H1 (cell line): Measurements from ENCODE around the gene TMCC1. TPM values are rescaled to one million over a fixed set of nuclear protein-coding genes. Genes with fewer than 3 reads are reported as not detected.

Experiments used
- CTCF ChIA-PET: fragments of 300-600 bp; sonication (Branson Sonifier 250); formaldehyde crosslinking; loops from one replicate; lab custom pipeline; 2021; ENCODE audit not compliant: partially characterized antibody; lab: Charles Lee
- POLR2A ChIA-PET: fragments of 300-600 bp; sonication (Branson Sonifier 250); formaldehyde crosslinking; loops from one replicate; lab custom pipeline; 2021; ENCODE audit warnings: inconsistent platforms; ENCODE audit not compliant: partially characterized antibody; lab: Charles Lee
- DNase-seq, 2 experiments: peaks; one replicate each; pipeline versions ENCODE4 v3.0.0 to v3.0.0-alpha.2; 2010 to 2022; ENCODE audit warnings: low spot score in 2 of 2, low read depth in 1 of 2, mixed read lengths in 1 of 2
- FAIRE-seq: peaks from 2 replicates; lab custom pipeline; 2011; peaks lifted over from hg19 to GRCh38; lab: Jason Lieb, UNC
- H2AFZ ChIP-seq: 2 replicates; pipeline ENCODE4 v1.8.1; 2012; ENCODE audit warnings: low read length, inconsistent platforms
- H2AK5ac ChIP-seq: 2 replicates; pipeline ENCODE4 v1.6.1; 2013; ENCODE audit warnings: low read depth, low read length
- H2BK120ac ChIP-seq: replicated peaks from 2 replicates; pipeline ENCODE3; 2013; ENCODE audit warnings: low read depth, low read length, inconsistent platforms
- H2BK12ac ChIP-seq: 2 replicates; pipeline ENCODE4 v1.6.1; 2013; ENCODE audit warnings: low read depth, low read length
- H2BK15ac ChIP-seq: 2 replicates; pipeline ENCODE4 v1.6.1; 2013; ENCODE audit warnings: low read length
- H2BK20ac ChIP-seq: 2 replicates; pipeline ENCODE4 v1.6.1; 2013; ENCODE audit warnings: low read length
- H2BK5ac ChIP-seq: 2 replicates; pipeline ENCODE4 v1.6.1; 2013; ENCODE audit warnings: low read depth, low read length
- H3K14ac ChIP-seq: 2 replicates; pipeline ENCODE4 v1.6.1; 2013; ENCODE audit warnings: inconsistent platforms; ENCODE audit not compliant: insufficient read length
- H3K18ac ChIP-seq: 2 replicates; pipeline ENCODE4 v1.6.1; 2013; ENCODE audit warnings: low read length; ENCODE audit errors: extremely low read depth
- H3K23ac ChIP-seq: 2 replicates; pipeline ENCODE4 v1.6.1; 2013; ENCODE audit warnings: inconsistent platforms; ENCODE audit not compliant: insufficient read length
- H3K23me2 ChIP-seq: 2 replicates; pipeline ENCODE4 v1.6.1; 2013; ENCODE audit warnings: low read depth, low read length
- H3K27ac ChIP-seq: 2 replicates; pipeline ENCODE4 v1.6.1; 2011; ENCODE audit warnings: low read depth, low read length, inconsistent platforms
- H3K27me3 ChIP-seq, 4 experiments: replicated peaks in 1 of 4; 1 replicate in 1 of 4; 2 replicates in 3 of 4; pipeline versions ENCODE4 v1.6.1 to v1.8.1; 2011 to 2013; ENCODE audit warnings: low read length in 3 of 4, mild to moderate bottlenecking in 3 of 4, inconsistent platforms in 2 of 4, mixed read lengths in 2 of 4, moderate library complexity in 1 of 4; ENCODE audit not compliant: control insufficient read depth in 3 of 4, insufficient read depth in 3 of 4; ENCODE audit errors: extremely low read depth in 1 of 4
- H3K36me3 ChIP-seq, 4 experiments: 2 replicates each; pipeline versions ENCODE4 v1.6.1 to v1.8.1; 2011 to 2013; ENCODE audit warnings: mild to moderate bottlenecking in 4 of 4, low read length in 3 of 4, moderate library complexity in 2 of 4, control low read depth in 1 of 4, inconsistent platforms in 1 of 4; ENCODE audit not compliant: insufficient read depth in 4 of 4, control insufficient read depth in 2 of 4
- H3K4ac ChIP-seq: replicated peaks from 2 replicates; pipeline ENCODE3; 2013; ENCODE audit warnings: low read length, low read depth, mixed read lengths, inconsistent platforms; ENCODE audit not compliant: insufficient read length
- H3K4me1 ChIP-seq, 4 experiments: replicated peaks in 1 of 4; 1 replicate in 1 of 4; 2 replicates in 3 of 4; pipeline versions ENCODE4 v1.6.1 to v1.8.1; 2011 to 2013; ENCODE audit warnings: low read length in 3 of 4, inconsistent platforms in 2 of 4, mixed read lengths in 1 of 4; ENCODE audit not compliant: insufficient read depth in 4 of 4, control insufficient read depth in 3 of 4
- H3K4me2 ChIP-seq, 2 experiments: 2 replicates each; pipeline versions ENCODE4 v1.6.1 to v1.8.1; 2011 to 2013; ENCODE audit warnings: low read depth in 2 of 2, low read length in 2 of 2, control low read depth in 1 of 2, inconsistent platforms in 1 of 2, mild to moderate bottlenecking in 1 of 2; ENCODE audit not compliant: insufficient read depth in 1 of 2
- H3K4me3 ChIP-seq, 4 experiments: fragments of 200-600, 300-600 bp in 1 of 4; sonication (generic), shearing (Covaris generic), sonication (Bioruptor Twin) in 1 of 4; 2 replicates each; pipeline versions ENCODE4 v1.5.1 to v1.8.1; 2011 to 2016; ENCODE audit warnings: low read length in 4 of 4, low read depth in 3 of 4, control low read depth in 2 of 4, inconsistent platforms in 2 of 4, mild to moderate bottlenecking in 2 of 4, mixed read lengths in 1 of 4, moderate library complexity in 1 of 4; ENCODE audit not compliant: insufficient read depth in 2 of 4; ENCODE audit errors: extremely low read depth in 1 of 4
- H3K56ac ChIP-seq: replicated peaks from 2 replicates; pipeline ENCODE3; 2013; ENCODE audit warnings: low read depth, mild to moderate bottlenecking, mixed read lengths, low read length, inconsistent platforms; ENCODE audit not compliant: insufficient read length
- H3K79me1 ChIP-seq: 2 replicates; pipeline ENCODE4 v1.6.1; 2013; ENCODE audit warnings: low read depth, low read length, control low read depth
- H3K79me2 ChIP-seq, 2 experiments: 2 replicates each; pipeline versions ENCODE4 v1.6.1 to v1.8.1; 2012 to 2013; ENCODE audit warnings: low read length in 2 of 2, mild to moderate bottlenecking in 2 of 2, inconsistent platforms in 1 of 2; ENCODE audit not compliant: insufficient read depth in 2 of 2, control insufficient read depth in 1 of 2
- H3K9ac ChIP-seq, 4 experiments: replicated peaks in 1 of 4; 1 replicate in 1 of 4; 2 replicates in 3 of 4; pipeline versions ENCODE4 v1.6.1 to v1.8.1; 2011 to 2013; ENCODE audit warnings: low read depth in 3 of 4, low read length in 3 of 4, control low read depth in 2 of 4, mild to moderate bottlenecking in 2 of 4, moderate library complexity in 2 of 4, inconsistent platforms in 1 of 4; ENCODE audit errors: extremely low read depth in 1 of 4
- H3K9me3 ChIP-seq, 2 experiments: 2 replicates each; pipeline versions ENCODE4 v1.6.1 to v1.8.1; 2012 to 2013; ENCODE audit warnings: mild to moderate bottlenecking in 2 of 2, moderate library complexity in 2 of 2, control low read depth in 1 of 2, inconsistent platforms in 1 of 2, low read depth in 1 of 2, low read length in 1 of 2, mixed read lengths in 1 of 2; ENCODE audit not compliant: insufficient read depth in 2 of 2
- H4K20me1 ChIP-seq, 2 experiments: replicated peaks in 1 of 2; 2 replicates each; pipeline versions ENCODE3 to v1.8.1; 2011 to 2013; ENCODE audit warnings: inconsistent platforms in 2 of 2, low read length in 2 of 2, mild to moderate bottlenecking in 1 of 2; ENCODE audit not compliant: insufficient read depth in 2 of 2, control insufficient read depth in 1 of 2
- H4K5ac ChIP-seq: 2 replicates; pipeline ENCODE4 v1.6.1; 2013; ENCODE audit warnings: low read length, low read depth, mixed read lengths, inconsistent platforms; ENCODE audit not compliant: insufficient read length
- H4K8ac ChIP-seq: 2 replicates; pipeline ENCODE4 v1.8.0; 2013; ENCODE audit warnings: mild to moderate bottlenecking, moderate library complexity, low read length, inconsistent platforms; ENCODE audit not compliant: insufficient read depth; ENCODE audit errors: extremely low read depth
- H4K91ac ChIP-seq: replicated peaks from 2 replicates; pipeline ENCODE3; 2013; ENCODE audit warnings: low read length, mixed read lengths, inconsistent platforms; ENCODE audit not compliant: insufficient read length
- ASH2L ChIP-seq: fragments of 200-600, 300-600 bp; sonication (generic); IDR thresholded peaks from one replicate; pipeline ENCODE4 v1.7.1; 2017; ENCODE audit warnings: low read length
- BACH1 ChIP-seq: IDR thresholded peaks from 2 replicates; pipeline ENCODE4 v1.6.1; 2012; ENCODE audit warnings: low read length, improper control_type of control experiment
- KDM1A ChIP-seq: fragments of 200-600, 300-600 bp; sonication (generic); IDR thresholded peaks from 2 replicates; pipeline ENCODE4 v1.7.1; 2016; ENCODE audit warnings: mild to moderate bottlenecking, low read length, borderline replicate concordance
- KDM4A ChIP-seq: IDR thresholded peaks from one replicate; pipeline ENCODE4 v1.7.1; 2012; ENCODE audit warnings: low read depth, mild to moderate bottlenecking, moderate library complexity, low read length, inconsistent platforms; ENCODE audit not compliant: severe bottlenecking
- MAFK ChIP-seq: IDR thresholded peaks from 2 replicates; pipeline ENCODE4 v1.6.1; 2012; ENCODE audit warnings: low read depth, mild to moderate bottlenecking, improper control_type of control experiment, low read length
- RFX5 ChIP-seq: IDR thresholded peaks from 2 replicates; pipeline ENCODE4 v1.6.1; 2011; ENCODE audit warnings: low read depth, low read length, improper control_type of control experiment, borderline replicate concordance
- SIX5 ChIP-seq: IDR thresholded peaks from 2 replicates; pipeline ENCODE4 v1.6.1; 2011; ENCODE audit warnings: mild to moderate bottlenecking, low read depth, low read length
- SP2 ChIP-seq: IDR thresholded peaks from 2 replicates; pipeline ENCODE4 v1.6.1; 2012; ENCODE audit warnings: mild to moderate bottlenecking, low read length, inconsistent platforms
- TAF7 ChIP-seq: optimal IDR thresholded peaks from 2 replicates; pipeline ENCODE3; 2011; ENCODE audit warnings: low read depth, mild to moderate bottlenecking, inconsistent platforms, low read length, moderate library complexity, borderline replicate concordance
- YY1 ChIP-seq: IDR thresholded peaks from 2 replicates; pipeline ENCODE4 v1.6.1; 2011; ENCODE audit warnings: low read depth, mild to moderate bottlenecking, low read length
- WGBS, 2 experiments: shearing (Covaris generic) in 1 of 2; methylation state at CpG; one replicate each; pipeline versions ENCODE4 v1.1.6 to v1.1.7; 2013 to 2015; ENCODE audit warnings: low lambda C conversion rate in 2 of 2, mixed read lengths in 2 of 2, inconsistent platforms in 1 of 2, low coverage in 1 of 2, missing lambda C conversion rate in 1 of 2; ENCODE audit not compliant: insufficient replicate concordance in 2 of 2, insufficient coverage in 1 of 2, insufficient read length in 1 of 2; ENCODE audit errors: extremely low coverage in 1 of 2, missing lambda C conversion rate in 1 of 2; 5-methylcytosine and 5-hydroxymethylcytosine counted together
- polyA plus RNA-seq, 7 experiments: library from polyadenylated mRNA; depleted of rRNA in 3 of 7; stranded (reverse) in 5 of 7; unstranded in 2 of 7; fragments of >200 nt in 5 of 7; fragments of 200-250 nt in 2 of 7; gene quantifications; 1 replicate in 5 of 7; 2 replicates in 1 of 7; 4 replicates in 1 of 7; pipeline versions ENCODE4 v1.2.1 to v1.2.3, GENCODE V29; 2011 to 2013; ENCODE audit warnings: missing spikeins in 2 of 7, mixed read lengths in 2 of 7
- total RNA-seq: library from RNA; stranded (reverse); fragmentation: NEBNext Ultra II Directional; extraction: Animal tissue kit (Norgen Biotek cat#: 25700); gene quantifications from 2 replicates; pipeline ENCODE4 v1.2.1, GENCODE V29; 2021
- TF ChIP-seq, protein P1 (sequence below), 3 experiments: IDR thresholded peaks; 1 replicate in 2 of 3; 2 replicates in 1 of 3; pipeline versions ENCODE4 v1.5.1 to v1.6.1; 2011; ENCODE audit warnings: low read length in 3 of 3, mild to moderate bottlenecking in 3 of 3, inconsistent platforms in 2 of 3, low read depth in 1 of 3, moderate library complexity in 1 of 3; ENCODE audit not compliant: insufficient read depth in 1 of 3; ENCODE audit errors: control extremely low read depth in 1 of 3

TMCC1 gene
- total and polyA plus RNA-seq, 2 of the 8 experiments (the other 6 are each of a cell fraction or from before 2014, with no cell fraction given): 10.4 to 27.1 TPM

- H3K14ac ChIP-seq: no peak overlapping the region
- no peaks in the 10 kb centered on the region for H3K27me3 ChIP-seq
- no peaks in the 10 kb centered on the region for H3K23me2 ChIP-seq
- H3K36me3 ChIP-seq: no peaks in the 10 kb centered on the region
- FAIRE-seq: no peak
- no peak overlapping the region for H2BK120ac ChIP-seq
- H3K18ac ChIP-seq: no peak overlapping the region
- CTCF ChIA-PET: interaction anchor here (1.7 kb wide), 1 partner anchor 121 kb away, joined by 4 read pairs; no protein-coding TSS in a partner anchor
- no peak overlapping the region for H3K56ac ChIP-seq
- no peak overlapping the region for H3K9ac ChIP-seq
- H2BK12ac ChIP-seq: no peak overlapping the region
- no peaks in the 10 kb centered on the region; a peak in 1 of 4 replicates for H3K79me2 ChIP-seq
- no peak overlapping the region for H2BK15ac ChIP-seq
- H2BK20ac ChIP-seq: no peak overlapping the region
- no peak for TF ChIP-seq SIX5
- TF ChIP-seq BACH1: no peak
- TF ChIP-seq MAFK: no peak
- TF ChIP-seq, protein P1, sequence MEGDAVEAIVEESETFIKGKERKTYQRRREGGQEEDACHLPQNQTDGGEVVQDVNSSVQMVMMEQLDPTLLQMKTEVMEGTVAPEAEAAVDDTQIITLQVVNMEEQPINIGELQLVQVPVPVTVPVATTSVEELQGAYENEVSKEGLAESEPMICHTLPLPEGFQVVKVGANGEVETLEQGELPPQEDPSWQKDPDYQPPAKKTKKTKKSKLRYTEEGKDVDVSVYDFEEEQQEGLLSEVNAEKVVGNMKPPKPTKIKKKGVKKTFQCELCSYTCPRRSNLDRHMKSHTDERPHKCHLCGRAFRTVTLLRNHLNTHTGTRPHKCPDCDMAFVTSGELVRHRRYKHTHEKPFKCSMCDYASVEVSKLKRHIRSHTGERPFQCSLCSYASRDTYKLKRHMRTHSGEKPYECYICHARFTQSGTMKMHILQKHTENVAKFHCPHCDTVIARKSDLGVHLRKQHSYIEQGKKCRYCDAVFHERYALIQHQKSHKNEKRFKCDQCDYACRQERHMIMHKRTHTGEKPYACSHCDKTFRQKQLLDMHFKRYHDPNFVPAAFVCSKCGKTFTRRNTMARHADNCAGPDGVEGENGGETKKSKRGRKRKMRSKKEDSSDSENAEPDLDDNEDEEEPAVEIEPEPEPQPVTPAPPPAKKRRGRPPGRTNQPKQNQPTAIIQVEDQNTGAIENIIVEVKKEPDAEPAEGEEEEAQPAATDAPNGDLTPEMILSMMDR (IDR thresholded peaks at IDR 0.05; ENCODE audit: control extremely low read depth in 1 of 3, insufficient read depth in 1 of 3, low read depth in 1 of 3, low read length in 3 of 3): no peak
- TF ChIP-seq ASH2L: no peak
- TF ChIP-seq KDM1A: no peak
- no peak for TF ChIP-seq YY1
- no peak for TF ChIP-seq KDM4A
- no peak for TF ChIP-seq TAF7
- no peak for TF ChIP-seq SP2
- no peak for TF ChIP-seq RFX5
- no peaks in the 10 kb centered on the region for H3K79me1 ChIP-seq
- POLR2A ChIA-PET: no interaction called here
- no peak overlapping the region for H2AK5ac ChIP-seq
- H3K27ac ChIP-seq: no peak overlapping the region
- H3K4me2 ChIP-seq: no peak overlapping the region
- no peak overlapping the region for H4K8ac ChIP-seq
- H2AFZ ChIP-seq: no peak overlapping the region
- DNase-seq: no peak
- H3K4me3 ChIP-seq: no peak overlapping the region
- no peaks in the 10 kb centered on the region for H3K4me1 ChIP-seq
- no peak overlapping the region for H4K5ac ChIP-seq
- H3K9me3 ChIP-seq: no peaks in the 10 kb centered on the region
- no peaks in the 10 kb centered on the region for H4K20me1 ChIP-seq
- no peak overlapping the region for H3K4ac ChIP-seq
- H3K23ac ChIP-seq: no peak overlapping the region
- H4K91ac ChIP-seq: no peak overlapping the region
- H2BK5ac ChIP-seq: no peak overlapping the region
- 95% methylated on average over 3 of the region's 3 CpGs; no CpG with 5 or more reads in 1 of the 2 experiments for WGBS, 2 experiments
Observed at GRCh38 chr3:129770604-129771003, 122.9 kb downstream of the TMCC1 start.
